Caco-2 (cell line): ENCODE data around the gene ASB8. TPM values are rescaled to one million over a fixed set of nuclear protein-coding genes. Genes with fewer than 3 reads are reported as not detected.
A peak's percentile ranks its signal among the peaks of the same experiment; 100 is the strongest.

ENCODE experiments used
- BruUV-seq: library from RNA; stranded (reverse); fragments of 400-500 nt; replicated peaks from 2 replicates; lab custom pipeline; 2021; lab: Mats Ljungman, UMichigan
- CTCF ChIA-PET: fragments of 300-600 bp; sonication (Branson Sonifier 250); formaldehyde crosslinking; loops from one replicate; lab custom pipeline; 2022; ENCODE audit warnings: antibody characterized with exemption; lab: Charles Lee
- POLR2A ChIA-PET: fragments of 300-600 bp; sonication (Branson Sonifier 250); formaldehyde crosslinking; loops from one replicate; lab custom pipeline; 2022; ENCODE audit warnings: antibody characterized with exemption; lab: Charles Lee
- DNase-seq, 2 experiments: peaks; one replicate each; pipeline versions ENCODE4 v3.0.0 to v3.0.0-alpha.2; 2020 to 2022
- H3K27me3 ChIP-seq: replicated peaks from 2 replicates; pipeline ENCODE4 v1.6.0; 2011; ENCODE audit warnings: low read length; ENCODE audit not compliant: control insufficient read depth, insufficient read depth
- H3K36me3 ChIP-seq: 2 replicates; pipeline ENCODE4 v1.5.1; 2011; ENCODE audit warnings: low read length; ENCODE audit not compliant: control insufficient read depth, insufficient read depth
- H3K4me1 ChIP-seq: fragments of 250-450 bp; sonication (Bioruptor Pico); 2 replicates; pipeline ENCODE4 v1.5.1; 2020; ENCODE audit warnings: mild to moderate bottlenecking
- H3K4me3 ChIP-seq: 2 replicates; pipeline ENCODE4 v1.5.1; 2011; ENCODE audit warnings: low read depth, mild to moderate bottlenecking, control low read depth, low read length
- H3K9me3 ChIP-seq: fragments of 250-450 bp; sonication (Bioruptor Pico); 2 replicates; pipeline ENCODE4 v1.5.1; 2020; ENCODE audit warnings: mild to moderate bottlenecking, moderate library complexity
- H3K27ac Mint-ChIP-seq: one replicate; pipeline ENCODE4 v1.8.0; 2022; ENCODE audit warnings: mixed read lengths; ENCODE audit not compliant: unreplicated experiment
- H3K27me3 Mint-ChIP-seq: one replicate; pipeline ENCODE4 v1.8.0; 2022; ENCODE audit warnings: mixed read lengths; ENCODE audit not compliant: insufficient read depth, unreplicated experiment
- H3K36me3 Mint-ChIP-seq: one replicate; pipeline ENCODE4 v1.8.0; 2022; ENCODE audit warnings: mild to moderate bottlenecking, mixed read lengths; ENCODE audit not compliant: insufficient read depth, unreplicated experiment
- H3K4me1 Mint-ChIP-seq: one replicate; pipeline ENCODE4 v1.8.0; 2022; ENCODE audit warnings: low read depth, mixed read lengths; ENCODE audit not compliant: unreplicated experiment
- H3K4me3 Mint-ChIP-seq: one replicate; pipeline ENCODE4 v1.8.0; 2022; ENCODE audit warnings: mild to moderate bottlenecking, moderate library complexity, mixed read lengths; ENCODE audit not compliant: unreplicated experiment
- H3K9me3 Mint-ChIP-seq: one replicate; pipeline ENCODE4 v1.8.0; 2022; ENCODE audit warnings: mixed read lengths; ENCODE audit not compliant: unreplicated experiment
- intact Hi-C: fragments of 100-400 bp; cut with micrococcal nuclease; formaldehyde crosslinking; loops from one replicate; pipeline ENCODE4 v1.10.0; 2022; ENCODE audit not compliant: unreplicated experiment
- total RNA-seq: library from RNA; stranded (reverse); gene quantifications from 2 replicates; pipeline ENCODE4 v1.2.3, GENCODE V29; 2022
- TF ChIP-seq, protein P1 (sequence below), 2 experiments: fragments of 200-600 bp in 1 of 2; IDR thresholded peaks; 1 replicate in 1 of 2; 2 replicates in 1 of 2; pipeline versions ENCODE4 v1.5.1 to v1.8.0; 2011 to 2022; ENCODE audit warnings: antibody characterized with exemption in 1 of 2, control low read depth in 1 of 2, inconsistent platforms in 1 of 2, low read depth in 1 of 2, low read length in 1 of 2, mild to moderate bottlenecking in 1 of 2, moderate library complexity in 1 of 2; ENCODE audit not compliant: insufficient read depth in 1 of 2, severe bottlenecking in 1 of 2, unreplicated experiment in 1 of 2

Gene ASB8
- total RNA-seq, 1 experiment from 2014 or later = 30.6 TPM

DNA sequence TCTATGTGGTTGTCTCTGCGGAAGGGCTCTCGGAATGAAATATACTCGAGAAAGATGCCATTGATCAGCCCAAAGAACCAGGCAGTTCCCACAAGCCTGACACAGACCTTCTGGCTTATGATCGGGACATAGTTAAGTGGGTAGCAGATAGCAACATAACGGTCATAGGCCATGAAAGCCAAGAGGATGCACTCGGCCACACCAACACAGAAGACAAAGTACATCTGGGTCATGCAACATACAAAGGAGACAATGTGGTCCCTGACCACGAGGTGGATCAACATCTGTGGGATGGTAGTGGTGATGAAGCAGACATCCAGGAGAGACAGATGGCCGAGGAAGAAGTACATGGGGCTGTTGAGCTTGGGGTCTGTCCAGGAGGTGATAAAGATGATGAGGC lies 45.5 kb upstream of the ASB8 start:
- ChIA-PET POLR2A (no interaction called here), CTCF (no interaction called here)
- no peak for DNase-seq
- H3K4me3 Mint-ChIP-seq = no peak overlapping the region
- intact Hi-C loops = no loop called here
- peaks cover 21% of the 10 kb centered on the region for H3K4me1 Mint-ChIP-seq
- H3K27ac Mint-ChIP-seq = no peak overlapping the region
- TF ChIP-seq, protein P1, sequence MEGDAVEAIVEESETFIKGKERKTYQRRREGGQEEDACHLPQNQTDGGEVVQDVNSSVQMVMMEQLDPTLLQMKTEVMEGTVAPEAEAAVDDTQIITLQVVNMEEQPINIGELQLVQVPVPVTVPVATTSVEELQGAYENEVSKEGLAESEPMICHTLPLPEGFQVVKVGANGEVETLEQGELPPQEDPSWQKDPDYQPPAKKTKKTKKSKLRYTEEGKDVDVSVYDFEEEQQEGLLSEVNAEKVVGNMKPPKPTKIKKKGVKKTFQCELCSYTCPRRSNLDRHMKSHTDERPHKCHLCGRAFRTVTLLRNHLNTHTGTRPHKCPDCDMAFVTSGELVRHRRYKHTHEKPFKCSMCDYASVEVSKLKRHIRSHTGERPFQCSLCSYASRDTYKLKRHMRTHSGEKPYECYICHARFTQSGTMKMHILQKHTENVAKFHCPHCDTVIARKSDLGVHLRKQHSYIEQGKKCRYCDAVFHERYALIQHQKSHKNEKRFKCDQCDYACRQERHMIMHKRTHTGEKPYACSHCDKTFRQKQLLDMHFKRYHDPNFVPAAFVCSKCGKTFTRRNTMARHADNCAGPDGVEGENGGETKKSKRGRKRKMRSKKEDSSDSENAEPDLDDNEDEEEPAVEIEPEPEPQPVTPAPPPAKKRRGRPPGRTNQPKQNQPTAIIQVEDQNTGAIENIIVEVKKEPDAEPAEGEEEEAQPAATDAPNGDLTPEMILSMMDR (IDR thresholded peaks at IDR 0.05; ENCODE audit: insufficient read depth in 1 of 2, low read depth in 1 of 2, low read length in 1 of 2, severe bottlenecking in 1 of 2, unreplicated experiment in 1 of 2) = no peak
- Histone ChIP-seq H3K27me3 (no peaks in the 10 kb centered on the region), H3K9me3 (peaks cover 24% of the 10 kb centered on the region), H3K4me1 (peaks cover 31% of the 10 kb centered on the region), H3K4me3 (no peak overlapping the region), H3K36me3 (no peaks in the 10 kb centered on the region)
- H3K27me3 Mint-ChIP-seq = no peaks in the 10 kb centered on the region
- peaks cover 43% of the 10 kb centered on the region for H3K9me3 Mint-ChIP-seq
- peaks cover 22% of the 10 kb centered on the region for H3K36me3 Mint-ChIP-seq
- no TSS peak for BruUV-seq

DNA sequence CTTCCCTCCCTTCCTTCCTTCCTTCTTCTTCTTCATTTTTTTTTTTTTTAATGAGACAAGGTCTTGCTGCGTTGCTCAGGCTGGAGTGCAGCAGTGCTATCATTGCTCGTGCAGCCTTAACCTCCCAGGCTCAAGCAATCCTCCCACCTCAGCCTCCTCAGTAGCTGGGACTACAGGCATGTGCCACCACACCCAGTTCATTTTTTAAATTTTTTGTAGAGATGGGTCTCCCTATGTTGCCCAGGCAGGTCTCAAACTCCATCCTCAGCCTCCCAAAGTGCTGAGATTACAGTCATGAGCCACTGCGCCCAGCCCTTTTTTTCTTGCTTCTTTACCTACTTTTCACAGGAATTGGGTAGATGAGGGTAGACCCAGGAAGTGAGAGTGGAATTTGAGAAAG lies 44.2 kb upstream of the ASB8 start:
- peaks cover 27% of the 10 kb centered on the region for H3K4me1 Mint-ChIP-seq
- intact Hi-C loops = no loop called here
- H3K27ac Mint-ChIP-seq = peak overlapping the region; percentile 41
- BruUV-seq = no TSS peak
- no peak overlapping the region for H3K4me3 Mint-ChIP-seq
- no peaks in the 10 kb centered on the region for H3K27me3 Mint-ChIP-seq
- ChIA-PET POLR2A (no interaction called here), CTCF (no interaction called here)
- peaks cover 22% of the 10 kb centered on the region for H3K36me3 Mint-ChIP-seq
- no peak for DNase-seq
- no peaks in the 10 kb centered on the region for H3K27me3 ChIP-seq
- H3K36me3 ChIP-seq = no peaks in the 10 kb centered on the region
- H3K9me3 ChIP-seq = peaks cover 14% of the 10 kb centered on the region
- peaks cover 42% of the 10 kb centered on the region for H3K4me1 ChIP-seq
- no peak overlapping the region for H3K4me3 ChIP-seq
- TF ChIP-seq, protein P1 (IDR thresholded peaks at IDR 0.05; ENCODE audit: insufficient read depth in 1 of 2, low read depth in 1 of 2, low read length in 1 of 2, severe bottlenecking in 1 of 2, unreplicated experiment in 1 of 2) = no peak
- H3K9me3 Mint-ChIP-seq = peaks cover 37% of the 10 kb centered on the region

DNA sequence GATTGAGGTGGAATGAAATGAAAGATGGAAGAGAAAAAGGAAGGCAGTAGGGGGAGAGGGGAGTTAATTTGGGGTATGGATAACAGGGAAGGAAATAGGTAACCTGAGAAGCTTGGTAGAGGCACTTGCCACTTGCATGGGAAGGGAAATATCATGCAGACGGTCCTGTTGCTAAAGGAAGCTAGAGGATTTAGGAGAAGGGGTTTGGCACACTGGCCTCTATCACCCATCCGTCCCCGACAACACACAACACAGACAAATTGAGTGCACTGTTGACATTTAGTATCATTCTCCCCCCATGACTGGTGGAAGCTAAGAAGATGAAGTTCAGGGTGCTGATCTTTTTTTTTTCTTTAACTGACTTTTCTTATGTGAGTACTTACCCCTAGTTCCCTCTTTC lies 43.8 kb upstream of the ASB8 start:
- Mint-ChIP-seq H3K27ac (peak overlapping the region; percentile 83), H3K27me3 (no peaks in the 10 kb centered on the region), H3K36me3 (peaks cover 24% of the 10 kb centered on the region), H3K4me3 (no peak overlapping the region), H3K4me1 (peaks cover 28% of the 10 kb centered on the region), H3K9me3 (peaks cover 33% of the 10 kb centered on the region)
- intact Hi-C loops = no loop called here
- no peak for DNase-seq
- Histone ChIP-seq H3K27me3 (no peaks in the 10 kb centered on the region), H3K9me3 (peaks cover 10% of the 10 kb centered on the region), H3K36me3 (no peaks in the 10 kb centered on the region), H3K4me3 (no peak overlapping the region), H3K4me1 (peaks cover 44% of the 10 kb centered on the region)
- TF ChIP-seq, protein P1 (IDR thresholded peaks at IDR 0.05; ENCODE audit: insufficient read depth in 1 of 2, low read depth in 1 of 2, low read length in 1 of 2, severe bottlenecking in 1 of 2, unreplicated experiment in 1 of 2) = no peak
- BruUV-seq = no TSS peak
- ChIA-PET CTCF (no interaction called here), POLR2A (no interaction called here)
